CD14-positive monocyte (primary cell): ENCODE data around the gene EEF1G. TPM values are rescaled to one million over a fixed set of nuclear protein-coding genes. Genes with fewer than 3 reads are reported as not detected.

Experiments
- DNase-seq, 3 donors: peaks; one replicate each; pipeline ENCODE4 v3.0.0-alpha.2; 2011 to 2022
- H2AFZ ChIP-seq: 2 replicates; pipeline ENCODE4 v1.6.0; 2012; ENCODE audit warnings: mild to moderate bottlenecking, low read depth, low read length, inconsistent platforms; ENCODE audit not compliant: insufficient read depth, poor library complexity, severe bottlenecking
- H3K27ac ChIP-seq, 2 donors: 1 replicate in 1 of 2; 2 replicates in 1 of 2; pipeline ENCODE4 v1.5.1; 2012 to 2013; ENCODE audit warnings: low read length in 2 of 2, control low read depth in 1 of 2, inconsistent platforms in 1 of 2, low read depth in 1 of 2, mild to moderate bottlenecking in 1 of 2
- H3K27me3 ChIP-seq, 2 donors: one replicate each; pipeline versions ENCODE4 v1.6.0 to v1.6.1; 2011 to 2013; ENCODE audit warnings: low read length in 2 of 2; ENCODE audit not compliant: control insufficient read depth in 2 of 2, insufficient read depth in 2 of 2
- H3K36me3 ChIP-seq, 2 donors: replicated peaks in 1 of 2; 1 replicate in 1 of 2; 2 replicates in 1 of 2; pipeline versions ENCODE4 v1.5.1 to v1.6.1; 2012 to 2013; ENCODE audit warnings: low read length in 2 of 2, control low read depth in 1 of 2, inconsistent platforms in 1 of 2, mild to moderate bottlenecking in 1 of 2; ENCODE audit not compliant: insufficient read depth in 2 of 2, control insufficient read depth in 1 of 2
- H3K4me1 ChIP-seq, 2 donors: 1 replicate in 1 of 2; 2 replicates in 1 of 2; pipeline versions ENCODE4 v1.5.1 to v1.6.1; 2012 to 2013; ENCODE audit warnings: low read length in 2 of 2, control low read depth in 1 of 2, inconsistent platforms in 1 of 2, mild to moderate bottlenecking in 1 of 2, moderate library complexity in 1 of 2; ENCODE audit not compliant: insufficient read depth in 2 of 2, control insufficient read depth in 1 of 2
- H3K4me2 ChIP-seq: replicated peaks from 2 replicates; pipeline ENCODE3; 2012; ENCODE audit warnings: low read length, moderate library complexity, mild to moderate bottlenecking; ENCODE audit not compliant: poor library complexity, severe bottlenecking; ENCODE audit errors: extremely low read depth
- H3K4me3 ChIP-seq, 3 experiments: fragments of 200-600 bp in 1 of 3; sonication (generic) in 1 of 3; replicated peaks in 1 of 3; 1 replicate in 2 of 3; 2 replicates in 1 of 3; pipeline ENCODE4 v1.5.1; 2011 to 2013; ENCODE audit warnings: low read length in 3 of 3, mild to moderate bottlenecking in 3 of 3, control low read depth in 2 of 3, low read depth in 2 of 3, inconsistent platforms in 1 of 3, moderate library complexity in 1 of 3
- H3K79me2 ChIP-seq: 2 replicates; pipeline ENCODE4 v1.6.0; 2012; ENCODE audit warnings: mild to moderate bottlenecking, control low read depth, inconsistent platforms, low read length, moderate library complexity; ENCODE audit not compliant: insufficient read depth
- H3K9ac ChIP-seq: 2 replicates; pipeline ENCODE4 v1.6.0; 2017; ENCODE audit warnings: low read length, mild to moderate bottlenecking; ENCODE audit not compliant: insufficient read depth, poor library complexity, severe bottlenecking
- H3K9me3 ChIP-seq, 2 donors: replicated peaks in 1 of 2; 1 replicate in 1 of 2; 2 replicates in 1 of 2; pipeline versions ENCODE4 v1.5.1 to v1.6.1; 2012 to 2013; ENCODE audit warnings: low read length in 2 of 2, control low read depth in 1 of 2; ENCODE audit not compliant: control insufficient read depth in 1 of 2, insufficient read depth in 1 of 2
- H4K20me1 ChIP-seq: 2 replicates; pipeline ENCODE4 v1.6.0; 2012; ENCODE audit warnings: mild to moderate bottlenecking, low read length, control low read depth, moderate library complexity; ENCODE audit not compliant: insufficient read depth
- H3K27ac Mint-ChIP-seq, 7 donors: one replicate each; pipeline ENCODE4 v1.8.0; 2020; ENCODE audit warnings: mild to moderate bottlenecking in 7 of 7, mixed read lengths in 7 of 7, moderate library complexity in 6 of 7, inconsistent platforms in 2 of 7
- H3K27me3 Mint-ChIP-seq, 3 donors: one replicate each; pipeline ENCODE4 v1.8.0; 2021 to 2022; ENCODE audit warnings: low read depth in 3 of 3, mild to moderate bottlenecking in 3 of 3, mixed read lengths in 3 of 3, moderate library complexity in 3 of 3, inconsistent platforms in 1 of 3
- H3K36me3 Mint-ChIP-seq, 2 donors: one replicate each; pipeline ENCODE4 v1.8.0; 2020; ENCODE audit warnings: mixed read lengths in 2 of 2, inconsistent platforms in 1 of 2, mild to moderate bottlenecking in 1 of 2
- H3K4me1 Mint-ChIP-seq: one replicate; pipeline ENCODE4 v1.8.0; 2020; ENCODE audit warnings: mild to moderate bottlenecking, mixed read lengths
- H3K4me3 Mint-ChIP-seq, 2 donors: one replicate each; pipeline ENCODE4 v1.8.0; 2020; ENCODE audit warnings: mild to moderate bottlenecking in 2 of 2, mixed read lengths in 2 of 2, moderate library complexity in 1 of 2
- H3K9me3 Mint-ChIP-seq, 7 donors: one replicate each; pipeline ENCODE4 v1.8.0; 2020 to 2022; ENCODE audit warnings: mixed read lengths in 7 of 7, mild to moderate bottlenecking in 6 of 7, moderate library complexity in 6 of 7, inconsistent platforms in 2 of 7
- WGBS: methylation state at CpG from one replicate; pipeline ENCODE4 v1.1.5; 2013; ENCODE audit warnings: missing lambda C conversion rate; ENCODE audit not compliant: insufficient coverage; 5-methylcytosine and 5-hydroxymethylcytosine counted together
- intact Hi-C, 2 donors: fragments of 100-400 bp; cut with micrococcal nuclease; formaldehyde crosslinking; loops; one replicate each; pipeline versions ENCODE4 v1.15.0 to v1.15.1; 2023
- polyA plus RNA-seq, 3 donors: library from polyadenylated mRNA; depleted of rRNA in 1 of 3; unstranded in 2 of 3; stranded (reverse) in 1 of 3; fragments of 300-500 nt in 2 of 3; fragments of >200 nt in 1 of 3; fragmentation: Illumina TruSeq in 2 of 3; gene quantifications; 1 replicate in 2 of 3; 2 replicates in 1 of 3; pipeline ENCODE4 v1.2.3, GENCODE V29; 2012 to 2021
- TF ChIP-seq, protein P1 (sequence below): fragments of 200-600 bp; IDR thresholded peaks from one replicate; pipeline ENCODE4 v1.8.0; 2022; ENCODE audit warnings: antibody characterized with exemption, mild to moderate bottlenecking

The EEF1G gene
- polyA plus RNA-seq, 3 donors: 490 to 603 (median 491) TPM

DNA sequence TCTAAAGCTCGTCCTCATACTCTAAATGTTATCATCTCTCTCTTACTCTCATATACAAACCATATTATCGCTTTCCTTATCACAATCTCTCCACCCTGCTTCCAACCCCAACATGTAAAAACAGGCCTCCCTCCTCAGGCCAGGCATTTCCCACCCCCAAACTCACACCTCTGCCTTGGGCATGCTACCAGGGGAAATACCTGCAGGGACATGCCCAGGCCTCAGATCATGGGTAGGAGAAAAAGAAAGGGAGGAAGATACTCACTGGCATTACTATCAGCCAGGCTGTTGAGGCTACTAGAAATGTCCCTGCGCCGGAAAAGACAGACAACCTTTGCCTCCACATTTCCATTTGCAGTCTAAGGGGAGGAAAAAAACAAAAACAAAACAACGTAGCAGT, 26.2 kb upstream of the EEF1G start:
- Mint-ChIP-seq H3K36me3 (peaks cover 61 to 65% of the 10 kb centered on the region in 2 donors), H3K27me3 (no peaks in the 10 kb centered on the region), H3K4me3 (peak overlapping the region; percentile 92 to 96), H3K4me1 (peaks cover 51% of the 10 kb centered on the region), H3K27ac (peak overlapping the region; percentile 76 to 92 (median 88)), H3K9me3 (no peaks in the 10 kb centered on the region)
- peaks cover 45 to 53% of the 10 kb centered on the region in 2 donors for H3K36me3 ChIP-seq
- TF ChIP-seq, protein P1, sequence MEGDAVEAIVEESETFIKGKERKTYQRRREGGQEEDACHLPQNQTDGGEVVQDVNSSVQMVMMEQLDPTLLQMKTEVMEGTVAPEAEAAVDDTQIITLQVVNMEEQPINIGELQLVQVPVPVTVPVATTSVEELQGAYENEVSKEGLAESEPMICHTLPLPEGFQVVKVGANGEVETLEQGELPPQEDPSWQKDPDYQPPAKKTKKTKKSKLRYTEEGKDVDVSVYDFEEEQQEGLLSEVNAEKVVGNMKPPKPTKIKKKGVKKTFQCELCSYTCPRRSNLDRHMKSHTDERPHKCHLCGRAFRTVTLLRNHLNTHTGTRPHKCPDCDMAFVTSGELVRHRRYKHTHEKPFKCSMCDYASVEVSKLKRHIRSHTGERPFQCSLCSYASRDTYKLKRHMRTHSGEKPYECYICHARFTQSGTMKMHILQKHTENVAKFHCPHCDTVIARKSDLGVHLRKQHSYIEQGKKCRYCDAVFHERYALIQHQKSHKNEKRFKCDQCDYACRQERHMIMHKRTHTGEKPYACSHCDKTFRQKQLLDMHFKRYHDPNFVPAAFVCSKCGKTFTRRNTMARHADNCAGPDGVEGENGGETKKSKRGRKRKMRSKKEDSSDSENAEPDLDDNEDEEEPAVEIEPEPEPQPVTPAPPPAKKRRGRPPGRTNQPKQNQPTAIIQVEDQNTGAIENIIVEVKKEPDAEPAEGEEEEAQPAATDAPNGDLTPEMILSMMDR: no peak
- H3K79me2 ChIP-seq: peaks cover 43% of the 10 kb centered on the region
- H4K20me1 ChIP-seq: peaks cover 52% of the 10 kb centered on the region
- peak overlapping the region in 1 of 2 donors; percentile 86 for H3K27ac ChIP-seq
- H3K9me3 ChIP-seq: no peaks in the 10 kb centered on the region
- WGBS: 78% methylated on average over 2 of the region's 5 CpGs
- peak overlapping the region; percentile 98 for H3K4me2 ChIP-seq
- intact Hi-C loops: loop anchor here (5.0 to 10.0 kb wide), 4 partner anchors 47 to 265 kb away; partner anchors contain the start of genes BSCL2 (in 2 of the 2), GNG3 (in 2 of the 2), GANAB (in 1 of the 2) and TMEM179B (in 1 of the 2)
- H2AFZ ChIP-seq: no peak overlapping the region
- peak overlapping the region; percentile 81 to 98 (median 93) for H3K4me3 ChIP-seq
- H3K4me1 ChIP-seq: peaks cover 39 to 49% of the 10 kb centered on the region in 2 donors
- no peak for DNase-seq
- no peaks in the 10 kb centered on the region for H3K27me3 ChIP-seq
- peak overlapping the region; percentile 97 for H3K9ac ChIP-seq

DNA sequence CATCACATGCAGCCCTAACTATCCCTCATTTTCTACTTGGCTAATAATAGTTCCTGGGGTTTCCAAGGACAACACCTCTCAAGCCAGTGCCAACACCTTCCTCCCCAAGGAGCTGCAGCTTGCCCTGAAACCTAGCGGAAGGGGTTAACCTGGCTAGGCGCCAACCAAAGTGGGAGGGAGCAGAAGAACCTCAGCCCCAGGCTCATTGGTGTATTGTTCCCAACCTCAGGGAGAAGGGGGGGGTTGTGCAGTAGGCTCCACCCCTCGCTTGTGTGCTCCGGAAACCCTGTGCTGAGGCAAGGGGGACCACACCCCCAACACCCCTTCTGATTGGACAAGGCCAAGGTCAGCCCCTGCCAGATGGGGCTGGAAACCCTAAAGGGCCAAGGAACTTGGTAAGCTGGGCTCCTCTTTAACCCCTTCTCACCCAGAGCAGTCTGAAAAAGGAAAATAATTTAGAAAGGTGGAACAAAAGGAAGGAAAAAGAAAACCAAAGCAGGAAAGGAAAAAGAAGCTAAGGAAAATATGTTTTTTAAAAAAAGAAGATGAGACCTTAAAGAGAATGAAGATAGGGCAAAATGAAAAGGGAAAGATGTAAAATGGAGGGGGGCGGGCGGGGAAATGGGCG, 25.5 kb upstream of the EEF1G start:
- peaks cover 65 to 67% of the 10 kb centered on the region in 2 donors for H3K36me3 Mint-ChIP-seq
- H3K4me2 ChIP-seq: peak overlapping the region; percentile 98
- intact Hi-C loops: loop anchor here (10.0 kb wide), 3 partner anchors 106 to 266 kb away; partner anchors contain the start of genes BSCL2 (in 2 of the 2), GNG3 (in 2 of the 2) and TMEM179B (in 1 of the 2)

More for the DNA sequence above, 25.5 kb upstream of the EEF1G start:
- H4K20me1 ChIP-seq: peaks cover 52% of the 10 kb centered on the region
- no peaks in the 10 kb centered on the region for H3K9me3 ChIP-seq
- TF ChIP-seq, protein P1: no peak
- H3K4me3 ChIP-seq: peak overlapping the region in 1 of 3 experiments; percentile 93
- H3K27me3 ChIP-seq: no peaks in the 10 kb centered on the region
- H3K79me2 ChIP-seq: peaks cover 43% of the 10 kb centered on the region
- H3K4me1 ChIP-seq: peaks cover 39 to 50% of the 10 kb centered on the region in 2 donors
- WGBS: no CpG with 5 or more reads among the region's 7 CpGs
- peak overlapping the region; percentile 92 to 96 for H3K4me3 Mint-ChIP-seq
- H3K27me3 Mint-ChIP-seq: no peaks in the 10 kb centered on the region
- peak overlapping the region; percentile 30 for H3K27ac ChIP-seq
- DNase-seq: peak; percentile 93 to 97 (median 94)
- H3K9me3 Mint-ChIP-seq: no peaks in the 10 kb centered on the region
- peaks cover 48 to 53% of the 10 kb centered on the region in 2 donors for H3K36me3 ChIP-seq
- peaks cover 51% of the 10 kb centered on the region for H3K4me1 Mint-ChIP-seq
- H2AFZ ChIP-seq: no peak overlapping the region
- peak overlapping the region; percentile 97 for H3K9ac ChIP-seq
- peak overlapping the region; percentile 82 to 92 (median 88) for H3K27ac Mint-ChIP-seq
